Neural cell (in vitro differentiated cells): Measurements from ENCODE around the gene RPS6KA3.

Source experiments
- EP300 ChIP-seq: fragments of 450-650 bp; conservative IDR thresholded peaks from 2 replicates; pipeline ENCODE4 v1.6.1; 2014; ENCODE audit warnings: antibody characterized with exemption, mild to moderate bottlenecking, moderate library complexity; ENCODE audit not compliant: poor library complexity, severe bottlenecking
- EZH2 ChIP-seq: fragments of 200-600, 300-800 bp; shearing (Covaris generic), sonication (generic); IDR thresholded peaks from 2 replicates; pipeline ENCODE4 v1.6.1; 2014; ENCODE audit warnings: antibody characterized with exemption, low read length, borderline replicate concordance, mild to moderate bottlenecking; ENCODE audit not compliant: insufficient read depth, poor library complexity, severe bottlenecking
- RAD21 ChIP-seq: fragments of 450-650 bp; conservative IDR thresholded peaks from 2 replicates; pipeline ENCODE4 v1.6.1; 2014; ENCODE audit warnings: antibody characterized with exemption, mild to moderate bottlenecking, moderate library complexity

DNA sequence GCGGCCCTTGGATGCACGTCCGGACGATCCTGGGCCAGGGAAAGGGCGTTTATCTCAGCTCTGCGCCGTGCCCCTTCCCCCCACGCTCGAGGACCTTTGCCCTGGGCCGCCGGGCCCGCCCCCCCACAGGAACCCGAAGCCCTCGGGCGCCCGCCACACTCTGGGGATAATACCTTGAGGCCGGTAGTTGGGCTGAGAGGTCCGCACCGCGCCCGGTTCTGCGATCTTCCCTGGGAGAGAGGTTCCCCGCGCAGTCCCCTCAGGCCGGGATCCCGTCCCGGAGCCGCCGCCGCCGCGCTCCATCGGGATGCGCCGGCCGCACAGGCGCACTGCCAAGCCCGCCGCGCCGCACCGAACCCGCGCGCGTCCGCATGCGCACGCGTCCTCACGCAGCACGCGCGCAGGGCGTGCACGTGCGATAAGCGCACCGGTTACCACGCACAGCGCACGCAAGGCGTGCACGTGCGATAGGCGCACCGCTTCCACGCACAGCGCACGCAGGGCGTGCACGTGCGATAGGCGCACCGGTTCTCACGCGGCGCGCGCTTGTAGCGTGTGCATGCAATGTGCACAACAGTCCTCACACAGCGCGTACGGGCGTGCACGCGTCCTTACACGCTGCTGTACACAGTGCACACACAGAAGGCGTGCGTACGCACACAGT lies 150.0 kb downstream of the RPS6KA3 start, which contains the start of gene MAP7D2:
- no peak for TF ChIP-seq RAD21
- no peak for TF ChIP-seq EP300
- no peak for TF ChIP-seq EZH2
